ENCODE results near the gene SHB.

The SHB gene

DNA sequence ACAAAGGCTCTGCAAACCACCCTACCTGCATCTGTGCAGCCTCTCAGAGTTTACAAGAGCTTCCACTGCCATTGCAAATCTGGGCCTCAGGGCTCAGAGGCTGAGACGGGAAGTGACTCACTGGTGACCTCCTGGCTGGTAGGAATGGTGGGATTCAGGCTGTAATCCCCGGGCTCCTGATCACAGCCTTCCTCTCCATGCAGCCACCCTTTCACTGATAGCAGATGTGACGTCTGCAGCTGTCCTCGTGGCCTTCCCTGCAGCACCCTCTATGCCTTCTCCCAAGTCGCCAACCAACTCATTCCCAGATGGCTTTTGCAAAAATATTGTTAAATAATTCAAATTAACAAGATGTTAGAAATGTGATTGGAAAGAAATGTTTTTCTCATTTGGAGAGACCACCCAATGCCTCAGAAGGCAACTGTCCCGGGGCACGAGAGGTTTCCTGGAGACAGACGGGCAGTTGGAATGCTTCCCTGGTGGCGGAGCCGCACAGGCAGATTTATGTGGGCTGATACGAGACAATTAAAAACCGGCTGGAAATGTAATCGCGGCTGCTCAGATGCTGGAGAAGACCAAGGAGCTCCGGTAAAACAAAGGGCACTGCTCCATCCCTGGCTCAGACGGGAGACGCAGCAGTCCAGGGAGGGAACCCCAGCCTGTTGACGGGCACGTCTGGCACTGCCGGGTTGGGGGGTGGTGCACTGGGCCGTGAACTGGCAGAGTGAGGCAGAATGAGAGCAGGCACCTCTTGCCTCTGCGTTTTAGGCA lies 130.7 kb downstream of the SHB start:
- no peak for DNase-seq (ENCODE audit: low read depth in 3 of 3, low spot score in 1 of 3)

DNA sequence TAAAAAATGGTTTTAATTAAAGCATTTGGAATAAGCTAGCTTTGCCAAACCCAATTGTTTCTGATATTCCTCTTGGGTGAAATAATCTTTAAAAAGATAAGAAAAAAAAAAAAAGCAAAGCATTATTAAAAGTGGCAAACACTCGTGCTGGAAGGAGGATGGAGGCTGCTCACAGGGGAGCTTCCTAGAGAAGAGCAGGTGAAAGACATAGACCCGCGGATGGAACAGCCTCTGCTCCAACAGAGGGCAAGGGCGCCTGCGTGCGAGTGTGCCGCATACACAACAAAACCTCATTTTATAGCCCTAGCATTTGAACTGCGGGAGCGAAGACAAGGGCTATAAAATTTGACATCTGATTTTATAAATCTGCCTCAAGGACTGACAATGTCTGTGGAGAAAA lies 131.7 kb downstream of the SHB start:
- no peak for DNase-seq (ENCODE audit: low read depth in 3 of 3, low spot score in 1 of 3)

DNA sequence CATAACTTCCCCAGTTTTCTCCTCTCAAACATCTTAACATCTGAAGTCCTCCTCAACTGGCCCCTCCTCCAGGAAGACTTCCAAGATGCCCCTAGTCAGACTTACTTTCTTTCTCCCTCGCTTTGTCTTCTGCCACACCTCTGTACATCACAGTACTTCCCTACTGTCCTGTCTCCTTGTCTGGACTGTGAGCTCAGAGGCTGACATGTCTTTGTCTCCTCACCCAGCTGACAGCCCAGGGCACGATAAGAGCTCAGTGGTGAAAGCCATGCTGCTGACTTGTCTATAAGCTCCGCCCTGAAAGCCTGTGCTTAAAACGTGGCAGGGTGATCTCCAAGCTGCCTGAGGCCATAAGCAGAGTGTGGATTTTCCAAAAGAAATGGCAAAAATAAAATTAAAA lies 132.1 kb downstream of the SHB start:
- no peak for DNase-seq (ENCODE audit: low read depth in 3 of 3, low spot score in 1 of 3)

DNA sequence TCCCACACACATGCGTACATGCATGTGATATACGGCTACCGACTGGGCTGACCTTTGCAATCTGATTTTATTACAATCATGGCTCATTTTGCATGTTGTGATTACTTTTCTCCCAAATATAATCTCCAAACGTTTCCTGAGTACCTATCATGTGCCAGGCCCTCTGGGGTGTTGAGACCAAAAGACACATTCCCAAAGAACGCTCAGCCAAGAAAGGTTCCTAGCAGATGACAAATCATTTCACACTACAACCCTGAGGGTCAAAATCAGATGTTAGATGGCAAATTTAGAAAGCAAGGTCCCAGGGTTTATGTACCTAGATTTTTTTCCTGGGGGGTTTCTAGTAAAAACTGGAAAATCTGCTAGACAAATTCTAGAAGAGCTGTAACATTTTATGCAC lies 132.7 kb downstream of the SHB start:
- DNase-seq (ENCODE audit: low read depth in 3 of 3, low spot score in 1 of 3): no peak

DNA sequence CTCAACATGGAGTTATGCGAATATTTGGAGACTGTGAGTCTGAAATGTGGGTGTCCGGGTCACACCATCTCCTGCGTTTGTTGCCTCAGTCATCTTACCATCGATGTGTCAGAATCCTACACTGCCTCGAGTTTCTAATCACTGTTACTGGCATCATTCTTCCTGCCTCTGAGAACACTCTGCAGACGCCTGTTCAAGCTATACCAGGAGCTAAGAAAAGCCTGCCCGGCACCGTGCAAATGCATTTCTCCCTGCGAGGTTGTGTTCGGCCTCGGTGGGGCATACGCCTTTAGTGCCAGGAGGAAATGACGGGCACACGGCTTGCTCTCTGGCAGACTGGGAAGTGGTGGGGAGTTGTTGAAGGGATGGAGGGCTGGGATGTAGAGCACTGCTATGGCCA lies 133.9 kb downstream of the SHB start:
- no peak for DNase-seq (ENCODE audit: low read depth in 3 of 3, low spot score in 1 of 3)

DNA sequence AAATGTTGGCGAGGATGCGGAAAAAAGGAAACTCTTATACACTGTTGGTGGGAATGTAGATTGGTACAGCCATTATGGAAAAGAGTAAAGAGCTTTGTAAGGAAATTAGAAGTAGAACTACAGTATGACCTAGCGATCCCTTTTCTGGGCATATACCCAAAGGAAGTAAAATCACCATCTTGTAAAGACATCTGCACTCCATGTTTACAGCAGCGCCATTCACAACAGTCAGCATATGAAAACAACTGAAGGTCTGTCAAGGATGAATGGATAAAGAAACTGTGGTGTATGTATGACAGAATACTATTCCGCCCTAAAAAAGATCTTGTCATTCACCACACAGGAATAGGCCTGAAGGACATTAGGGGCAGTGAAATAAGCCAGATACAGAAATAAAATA lies 137.4 kb downstream of the SHB start:
- no peak for DNase-seq (ENCODE audit: low read depth in 3 of 3, low spot score in 1 of 3)

DNA sequence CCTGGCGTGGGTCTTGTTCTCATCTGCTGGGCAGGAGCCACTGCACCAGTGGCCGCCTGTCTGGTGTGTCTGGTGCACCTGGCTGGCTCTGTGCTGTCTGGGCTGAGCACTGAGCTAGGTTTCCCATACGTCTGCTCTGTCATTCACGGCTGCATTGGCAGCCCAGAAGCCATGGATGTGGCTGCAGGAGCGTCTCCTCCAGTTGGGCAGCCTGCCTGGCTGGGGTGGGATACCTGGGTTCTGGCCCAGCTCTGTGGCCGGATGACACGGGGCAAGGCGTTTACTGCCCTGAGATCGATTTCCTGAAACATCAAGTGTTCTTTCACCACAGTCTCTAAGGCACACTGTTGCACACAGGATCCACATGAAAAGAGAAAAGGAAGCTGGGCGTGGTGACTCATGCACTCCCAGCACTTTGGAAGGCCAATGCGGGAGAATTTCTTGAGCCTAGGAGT lies 139.6 kb downstream of the SHB start:
- DNase-seq (ENCODE audit: low read depth in 3 of 3, low spot score in 1 of 3): no peak

DNA sequence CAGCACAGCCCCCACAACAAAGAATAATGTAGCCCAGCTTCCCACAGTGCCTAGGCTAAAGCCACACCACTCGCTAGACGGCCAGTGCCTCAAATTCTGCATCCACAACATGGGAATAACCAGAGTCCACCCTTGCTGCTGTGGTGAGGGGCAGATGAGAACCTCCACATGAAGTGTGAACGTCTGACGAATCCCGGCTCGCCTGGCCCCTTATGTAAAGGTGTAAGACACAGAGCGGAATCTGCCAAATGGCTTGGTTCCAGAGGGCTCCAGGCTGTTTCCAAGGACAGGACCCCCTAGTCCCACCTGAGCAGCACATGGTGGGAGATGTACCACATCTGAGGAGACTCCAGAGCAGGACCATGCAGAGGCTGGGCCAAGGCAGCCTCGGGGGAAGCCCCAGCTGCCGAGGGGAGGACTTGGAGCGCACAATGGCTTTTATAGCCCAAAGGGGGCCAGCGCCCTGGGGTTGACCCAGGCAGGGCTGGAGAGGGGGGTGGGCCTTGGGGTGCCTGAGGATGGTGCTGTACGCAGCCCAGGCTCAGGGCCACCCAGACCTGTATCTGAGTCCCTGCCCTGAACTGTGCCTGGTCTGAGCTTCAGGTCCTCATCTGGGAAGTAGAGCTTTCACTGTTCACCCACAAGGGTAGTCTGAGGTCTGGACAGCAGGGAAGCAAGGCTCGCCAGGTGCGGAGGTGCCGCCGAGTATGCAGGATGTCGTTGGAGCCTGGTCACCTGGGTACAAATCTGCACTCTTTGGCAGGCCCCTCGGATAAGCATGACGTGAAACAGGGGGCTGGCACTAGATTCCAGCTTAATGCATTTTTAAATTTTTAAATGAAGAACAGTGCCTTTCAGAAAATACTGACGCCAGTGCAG lies 140.2 kb downstream of the SHB start:
- DNase-seq (ENCODE audit: low read depth in 3 of 3, low spot score in 1 of 3): no peak

DNA sequence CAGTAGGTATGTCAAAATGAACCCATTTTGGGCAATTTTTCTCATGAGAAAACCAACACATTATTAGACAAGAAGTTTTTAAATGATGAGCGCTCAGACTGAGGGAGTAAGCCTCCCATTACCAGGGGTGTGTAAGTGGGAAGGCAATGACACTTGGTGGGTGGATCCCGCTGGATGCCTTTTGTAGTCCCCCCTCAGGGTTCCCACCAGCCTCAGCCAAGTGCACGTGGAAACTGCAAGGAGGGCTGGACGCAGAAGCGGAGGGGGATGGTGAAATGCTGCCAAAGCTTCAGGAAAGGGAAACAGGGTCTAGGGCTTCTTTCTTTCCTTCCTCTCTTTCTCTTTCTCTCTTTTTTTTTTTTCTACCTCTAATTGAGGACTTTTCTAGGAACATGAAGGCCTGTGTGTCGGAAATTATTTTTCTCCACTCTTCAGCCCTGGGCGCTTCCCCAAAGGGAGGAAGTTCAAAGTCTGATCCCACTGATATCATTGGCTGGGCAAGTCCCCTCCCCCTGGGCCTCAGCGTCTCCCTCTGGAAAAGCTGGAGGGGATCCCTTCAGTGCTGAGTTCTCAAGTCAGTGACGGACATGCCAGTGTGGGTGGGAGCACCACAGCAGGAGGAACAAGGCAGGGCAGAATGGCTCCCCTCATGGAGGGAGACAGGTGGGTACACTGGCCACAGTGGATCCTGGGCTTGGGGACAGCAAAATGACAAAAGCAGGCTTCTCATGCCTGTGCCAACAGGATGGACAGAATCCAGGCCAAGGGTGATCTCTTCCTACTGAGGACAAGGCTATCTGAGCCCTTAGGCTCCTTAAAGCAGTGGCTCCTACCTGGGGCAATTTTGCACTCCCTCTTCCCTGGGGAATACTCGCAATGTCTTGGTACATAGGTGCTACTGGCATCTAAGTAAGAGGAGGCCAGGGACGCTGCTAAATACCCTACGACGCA lies 141.2 kb downstream of the SHB start:
- DNase-seq (ENCODE audit: low read depth in 3 of 3, low spot score in 1 of 3): no peak

DNA sequence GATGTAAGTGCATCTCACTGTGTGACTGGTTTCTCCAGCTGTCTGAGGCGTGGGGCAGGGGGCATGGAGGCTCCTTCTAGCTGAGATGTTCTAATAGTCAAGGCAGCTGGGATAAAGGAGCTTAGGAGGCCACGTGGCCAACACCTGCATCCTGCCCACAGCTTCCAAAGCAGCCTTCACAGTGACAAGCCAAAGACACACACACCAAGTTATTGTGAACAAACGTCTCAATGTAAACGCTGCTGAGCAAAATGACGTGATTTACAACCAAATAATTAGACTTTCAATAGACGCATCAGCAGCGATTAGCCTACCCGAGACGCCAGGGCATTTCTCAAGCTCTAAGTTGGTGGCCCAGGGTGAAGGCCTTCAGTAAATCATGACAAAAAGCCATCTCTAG lies 141.9 kb downstream of the SHB start:
- DNase-seq (ENCODE audit: low read depth in 3 of 3, low spot score in 1 of 3): no peak

DNA sequence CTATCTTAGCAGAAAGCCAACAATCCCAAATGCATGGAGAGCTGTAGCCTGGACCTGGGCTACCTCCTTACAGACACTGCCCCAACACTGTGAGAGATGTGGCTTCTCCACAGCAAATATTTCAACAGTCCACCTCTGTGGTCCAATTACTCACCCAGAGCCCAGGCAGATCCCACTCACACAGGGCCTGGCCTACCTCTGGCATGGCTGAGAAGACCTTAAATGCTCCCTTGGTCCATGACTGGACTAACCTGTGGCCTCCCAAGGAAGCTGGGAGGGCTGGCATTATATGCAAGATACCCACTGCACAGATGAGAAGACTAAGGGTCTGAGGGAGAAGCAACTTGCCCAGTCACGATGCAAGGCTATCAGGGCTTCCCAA lies 142.3 kb downstream of the SHB start:
- no peak for DNase-seq (ENCODE audit: low read depth in 3 of 3, low spot score in 1 of 3)

DNA sequence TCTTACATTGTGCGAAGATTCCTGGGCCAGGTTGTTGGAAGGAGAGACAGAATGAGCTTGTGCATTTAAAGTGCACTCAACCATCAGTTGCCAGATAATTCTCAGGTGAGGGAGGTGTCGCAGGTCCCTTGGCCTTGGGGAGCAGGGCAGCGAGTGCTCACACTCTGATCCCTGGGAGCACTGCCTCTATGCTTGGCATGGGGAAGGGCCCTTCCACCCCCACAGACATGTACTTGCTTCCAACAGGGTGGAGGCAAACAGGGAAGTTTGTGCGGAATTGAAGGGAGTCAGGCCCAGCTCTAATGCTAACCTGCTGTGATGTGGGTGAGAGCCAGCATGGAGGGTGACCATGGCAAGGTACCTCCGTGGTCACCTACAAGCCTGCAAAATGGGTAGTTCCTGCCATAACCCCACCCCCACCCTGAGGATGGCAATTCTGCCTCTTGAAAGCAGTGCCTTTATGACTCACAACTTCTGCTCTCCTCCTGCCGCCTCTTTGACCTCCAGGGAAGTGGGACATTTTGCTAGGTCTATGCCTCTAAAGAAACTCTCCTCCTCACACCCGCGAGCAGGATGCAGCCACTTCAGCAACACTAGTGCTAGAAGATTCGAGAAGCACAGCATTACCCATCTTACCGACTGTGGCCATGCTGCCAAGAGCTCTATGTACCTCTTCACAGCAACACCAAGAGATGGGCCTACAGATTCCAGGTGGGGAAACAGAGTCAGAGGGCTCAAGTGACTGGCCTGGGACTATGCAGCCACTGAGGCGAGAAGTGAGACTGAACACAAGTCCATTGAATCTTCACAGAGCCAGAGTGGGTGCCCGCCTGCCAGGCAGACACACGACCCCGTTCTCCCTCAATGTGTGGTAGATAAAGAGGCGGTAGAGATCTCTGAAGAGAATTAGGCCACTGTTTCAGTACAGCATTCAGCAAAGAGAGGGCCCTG lies 143.0 kb downstream of the SHB start:
- no peak for DNase-seq (ENCODE audit: low read depth in 3 of 3, low spot score in 1 of 3)

DNA sequence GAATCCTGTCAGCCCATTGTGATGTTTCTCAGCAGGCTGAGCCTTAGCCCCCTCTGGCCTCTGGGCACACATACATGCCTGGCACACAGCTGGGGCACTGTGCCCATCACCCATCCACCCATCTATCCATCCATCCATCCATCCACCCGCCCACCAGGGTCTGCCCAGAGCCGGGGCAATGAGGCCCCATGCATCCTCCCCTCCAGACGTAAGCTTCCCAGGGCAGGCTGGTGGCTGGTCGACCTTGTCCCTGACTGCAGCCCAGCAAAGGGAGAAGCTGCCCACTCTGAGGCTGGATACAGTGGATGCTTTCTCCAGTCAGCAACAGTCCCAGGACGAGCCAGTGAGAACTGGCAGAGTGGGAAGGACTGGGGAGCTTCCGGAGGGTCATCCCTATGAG lies 144.0 kb downstream of the SHB start:
- DNase-seq (ENCODE audit: low read depth in 3 of 3, low spot score in 1 of 3): no peak

DNA sequence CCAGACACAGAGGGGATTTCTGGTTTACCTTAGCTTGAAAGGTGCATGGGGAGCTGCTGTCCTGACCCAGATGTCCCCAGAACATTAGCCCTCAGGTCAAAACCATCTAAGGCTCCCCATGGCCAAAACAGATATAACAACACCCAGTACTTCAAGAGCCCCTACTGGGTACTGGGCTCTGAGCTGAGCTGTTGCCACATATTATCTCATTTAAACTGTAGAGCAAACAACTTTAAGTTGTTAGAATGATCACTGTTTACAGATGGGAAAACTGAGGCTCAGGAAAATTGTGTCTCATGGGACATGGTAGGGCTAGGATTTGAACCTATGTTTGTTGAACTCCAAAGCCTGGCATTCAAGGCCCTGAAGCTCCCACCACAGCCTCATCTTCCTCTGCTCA lies 144.5 kb downstream of the SHB start:
- DNase-seq (ENCODE audit: low read depth in 3 of 3, low spot score in 1 of 3): no peak

DNA sequence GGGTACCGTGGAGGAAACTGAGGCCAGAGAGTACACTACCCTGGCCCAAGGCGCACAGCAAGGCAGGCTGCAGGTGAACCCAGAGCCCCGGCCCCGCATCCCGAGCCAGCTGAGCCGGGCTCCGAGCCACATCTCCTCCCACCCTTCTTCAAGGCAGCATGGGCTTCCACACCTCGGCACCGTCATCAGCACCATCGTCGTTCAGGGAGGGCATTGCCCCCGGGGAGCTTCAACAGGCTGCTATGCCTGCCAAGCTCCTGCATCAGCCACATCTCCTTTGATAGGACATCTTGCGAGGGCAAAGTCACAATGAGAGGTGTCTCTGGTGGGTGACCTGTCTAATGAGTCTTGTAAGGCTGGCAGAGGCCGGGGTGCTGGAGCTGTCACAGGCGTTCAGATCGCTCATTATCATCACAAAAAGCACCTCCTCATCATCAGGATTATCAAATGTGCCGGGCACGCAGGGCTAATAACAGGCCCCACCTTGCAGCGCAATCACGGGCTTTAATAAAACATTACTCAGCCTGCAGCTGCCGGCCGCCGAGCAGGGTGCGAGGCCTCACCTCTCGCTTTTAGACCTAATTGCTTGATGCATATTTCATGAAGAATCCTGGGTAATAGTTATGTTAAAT lies 145.1 kb downstream of the SHB start:
- DNase-seq (ENCODE audit: low read depth in 3 of 3, low spot score in 1 of 3): no peak

DNA sequence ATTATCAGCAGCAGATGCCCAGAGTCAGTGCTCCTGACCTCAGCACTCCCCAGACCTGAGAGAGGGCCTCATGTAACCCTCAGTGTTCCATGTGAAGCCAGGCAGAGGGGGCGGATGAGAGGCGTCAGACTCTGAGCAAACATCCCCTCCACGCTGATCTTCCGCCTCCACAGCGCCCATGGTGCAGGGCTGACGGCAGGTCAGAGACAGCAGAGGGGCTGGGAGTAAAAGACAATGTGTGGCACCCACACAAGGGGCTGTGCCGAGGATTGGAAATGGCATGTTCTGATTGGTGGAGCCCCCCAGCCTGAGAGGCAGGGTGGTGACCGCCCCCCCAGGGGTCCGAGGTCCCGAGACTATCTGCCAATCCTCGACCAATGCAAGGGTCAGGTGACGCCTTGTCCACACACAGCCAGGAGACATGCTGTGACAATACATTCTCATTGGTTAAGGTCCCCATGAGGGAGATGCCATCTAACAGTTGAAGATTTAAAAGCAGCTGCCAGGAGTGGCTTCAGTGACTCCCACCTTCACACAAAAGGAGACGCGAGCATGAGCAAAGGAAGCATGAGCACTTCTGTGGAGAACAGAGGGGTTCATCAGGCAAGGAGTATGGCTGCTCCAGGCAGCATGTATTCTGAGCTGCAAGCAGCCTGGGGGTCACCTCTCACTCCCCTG lies 145.8 kb downstream of the SHB start:
- DNase-seq (ENCODE audit: low read depth in 3 of 3, low spot score in 1 of 3): no peak

DNA sequence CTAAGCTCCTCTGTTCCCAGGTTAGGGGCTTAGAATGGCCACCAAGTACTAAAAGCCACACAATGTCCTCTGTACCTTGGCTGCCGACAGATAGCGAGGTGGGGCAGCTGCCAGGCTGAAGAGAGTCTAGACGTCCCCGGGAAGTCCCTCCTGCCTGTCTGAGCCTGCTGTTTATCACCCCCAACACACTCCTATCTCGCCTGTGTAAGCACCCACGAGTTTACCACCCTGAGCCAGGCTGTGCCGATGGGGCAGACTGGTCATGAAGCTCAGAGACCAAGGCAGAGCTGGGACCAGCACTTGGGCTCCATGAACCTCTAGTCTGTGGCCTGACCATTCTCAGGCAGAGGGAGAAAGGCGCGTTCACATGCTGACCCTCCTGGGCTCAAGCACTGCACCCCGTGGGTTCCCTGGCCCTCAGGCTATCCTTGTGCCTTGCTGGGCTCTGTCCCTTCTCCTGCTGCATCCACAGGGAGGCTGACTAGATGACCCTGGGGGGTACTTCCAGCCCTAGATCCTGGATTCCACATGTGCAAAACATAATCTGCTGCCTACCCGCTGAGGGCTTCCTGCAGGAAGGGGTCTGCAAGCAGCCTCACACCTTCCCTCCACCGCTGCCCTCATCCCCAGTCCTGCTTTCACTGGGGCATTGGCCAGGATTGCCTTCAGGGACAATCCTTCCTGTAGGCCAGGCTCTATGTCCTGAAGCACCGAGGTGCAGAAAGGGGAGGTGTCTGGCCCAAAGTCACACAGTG lies 146.5 kb downstream of the SHB start:
- no peak for DNase-seq (ENCODE audit: low read depth in 3 of 3, low spot score in 1 of 3)

DNA sequence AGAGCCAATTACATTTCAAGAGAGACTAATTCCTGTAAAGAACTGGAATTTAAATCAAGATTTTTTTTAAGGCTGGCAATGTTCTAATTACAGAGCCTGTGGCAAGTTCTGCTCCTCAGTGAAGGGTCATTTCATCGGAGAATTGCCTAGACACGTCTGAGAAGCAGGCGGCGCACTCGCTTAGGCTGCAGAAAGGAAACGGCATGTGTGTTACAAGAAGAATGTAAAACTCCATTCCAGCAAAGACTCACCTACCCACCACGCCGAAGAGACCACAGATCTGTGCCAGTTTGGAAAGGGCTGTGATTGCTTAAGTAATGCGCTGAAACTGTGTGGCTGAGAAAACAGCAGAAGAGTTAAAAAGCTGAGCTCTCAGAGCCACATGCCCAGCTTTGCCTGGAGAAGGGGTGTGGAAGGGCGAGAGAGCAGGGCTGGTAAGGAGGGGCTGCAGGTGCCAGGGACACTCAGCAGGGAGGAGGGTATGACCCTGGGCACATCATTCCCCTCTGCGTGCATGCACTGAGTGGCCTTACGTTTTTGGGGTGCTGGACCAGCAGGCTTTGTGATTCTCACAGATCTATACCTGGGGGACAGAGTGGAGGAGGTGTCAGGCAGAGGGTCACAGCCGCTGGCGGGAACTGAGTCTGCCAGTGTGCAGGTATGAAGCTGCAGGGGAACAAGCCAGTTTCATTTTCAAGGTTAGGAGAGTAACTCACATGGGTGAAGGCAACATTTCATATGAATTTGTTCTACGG lies 147.3 kb downstream of the SHB start:
- DNase-seq (ENCODE audit: low read depth in 3 of 3, low spot score in 1 of 3): no peak
